ENCODE data around the gene ASCC1. TPM values are rescaled to one million over a fixed set of nuclear protein-coding genes. Genes with fewer than 3 reads are reported as not detected.

The ASCC1 gene
- 14.1 and 19.6 TPM in 2 replicates for total RNA-seq (2014; rRNA removed; shearing (Covaris generic))

- peak; percentile 92 for DNase-seq (ENCODE audit: low spot score)
- in situ Hi-C loops (cut with HindIII; ENCODE audit: low sequenced_read_pairs): no loop called here
Measured at GRCh38 chr10:72215611-72216549, at the start of gene ASCC1, which contains the start of gene ANAPC16. TSS of gene ASCC1 (minus strand) at chr10:72216276. CDS start at chr10:72213298, 2,978 bp downstream. TSS of gene ANAPC16 (plus strand) at chr10:72216012. CDS start at chr10:72223915, 7,903 bp downstream.

- in situ Hi-C loops (cut with HindIII; ENCODE audit: low sequenced_read_pairs): no loop called here
- no peak for DNase-seq (ENCODE audit: low spot score)
Measured at GRCh38 chr10:72265508-72265907, 49.4 kb upstream of the ASCC1 start.

- in situ Hi-C loops (cut with HindIII; ENCODE audit: low sequenced_read_pairs): no loop called here
- DNase-seq (ENCODE audit: low spot score): no peak
Measured at GRCh38 chr10:72264536-72264935, 48.5 kb upstream of the ASCC1 start.

GRCh38 chr10:72263613-72264241 is 47.7 kb upstream of the ASCC1 start:
- DNase-seq (ENCODE audit: low spot score): no peak

GRCh38 chr10:72261784-72262404 is 45.8 kb upstream of the ASCC1 start:
- in situ Hi-C loops (cut with HindIII; ENCODE audit: low sequenced_read_pairs): no loop called here

More at GRCh38 chr10:72263613-72264241, 47.7 kb upstream of the ASCC1 start:
- in situ Hi-C loops (cut with HindIII; ENCODE audit: low sequenced_read_pairs): no loop called here

GRCh38 chr10:72260976-72261783 is 45.1 kb upstream of the ASCC1 start:
- in situ Hi-C loops (cut with HindIII; ENCODE audit: low sequenced_read_pairs): no loop called here
- no peak for DNase-seq (ENCODE audit: low spot score)

More at GRCh38 chr10:72261784-72262404, 45.8 kb upstream of the ASCC1 start:
- no peak for DNase-seq (ENCODE audit: low spot score)

GRCh38 chr10:72260239-72260975 is 44.3 kb upstream of the ASCC1 start:
- in situ Hi-C loops (cut with HindIII; ENCODE audit: low sequenced_read_pairs): no loop called here
- DNase-seq (ENCODE audit: low spot score): peak; percentile 83

GRCh38 chr10:72259491-72260238 is 43.6 kb upstream of the ASCC1 start:
- no peak for DNase-seq (ENCODE audit: low spot score)
- in situ Hi-C loops (cut with HindIII; ENCODE audit: low sequenced_read_pairs): no loop called here

- DNase-seq (ENCODE audit: low spot score): no peak
- in situ Hi-C loops (cut with HindIII; ENCODE audit: low sequenced_read_pairs): no loop called here
Measured at GRCh38 chr10:72258617-72259016, 42.5 kb upstream of the ASCC1 start.

GRCh38 chr10:72257051-72257892 is 41.2 kb upstream of the ASCC1 start:
- DNase-seq (ENCODE audit: low spot score): no peak
- in situ Hi-C loops (cut with HindIII; ENCODE audit: low sequenced_read_pairs): no loop called here

GRCh38 chr10:72255977-72256729 is 40.1 kb upstream of the ASCC1 start:
- in situ Hi-C loops (cut with HindIII; ENCODE audit: low sequenced_read_pairs): no loop called here
- DNase-seq (ENCODE audit: low spot score): peak; percentile 94

GRCh38 chr10:72254813-72255568 is 38.9 kb upstream of the ASCC1 start:
- peak; percentile 99 for DNase-seq (ENCODE audit: low spot score)
- in situ Hi-C loops (cut with HindIII; ENCODE audit: low sequenced_read_pairs): no loop called here

GRCh38 chr10:72253578-72253977 is 37.5 kb upstream of the ASCC1 start:
- DNase-seq (ENCODE audit: low spot score): no peak
- in situ Hi-C loops (cut with HindIII; ENCODE audit: low sequenced_read_pairs): no loop called here

- in situ Hi-C loops (cut with HindIII; ENCODE audit: low sequenced_read_pairs): no loop called here
- DNase-seq (ENCODE audit: low spot score): no peak
Measured at GRCh38 chr10:72252972-72253371, 36.9 kb upstream of the ASCC1 start.

GRCh38 chr10:72251635-72252034 is 35.6 kb upstream of the ASCC1 start:
- DNase-seq (ENCODE audit: low spot score): no peak
- in situ Hi-C loops (cut with HindIII; ENCODE audit: low sequenced_read_pairs): no loop called here
